HepG2 (cell line): ENCODE measurements around the gene RNPEPL1. TPM values are rescaled to one million over a fixed set of nuclear protein-coding genes. Genes with fewer than 3 reads are reported as not detected.

Experiments
- ATAC-seq: fragments of 200-7000 bp; cut with Tn5 transposase; 3 replicates; pipeline ENCODE4 v1.9.1; 2020; ENCODE audit warnings: mild to moderate bottlenecking, moderate library complexity
- BruUV-seq: library from RNA; stranded (reverse); fragments of 400-500 nt; replicated peaks from 2 replicates; lab custom pipeline; 2021; lab: Mats Ljungman, UMichigan
- CTCF ChIA-PET: fragments of 300-600 bp; formaldehyde crosslinking; extraction: SDS; loops from one replicate; lab custom pipeline; 2021; ENCODE audit warnings: low total read pairs, inconsistent platforms, low intra/inter-chr PET ratio; lab: Yijun Ruan, JAX
- POLR2A ChIA-PET: fragments of 350-600 bp; sonication (Branson Sonifier 250); formaldehyde crosslinking; loops from one replicate; lab custom pipeline; 2020; ENCODE audit warnings: antibody characterized with exemption, inconsistent platforms; lab: Yijun Ruan, JAX
- DNase-seq: peaks from one replicate; pipeline ENCODE4 v3.0.0-alpha.2; 2015; ENCODE audit warnings: low spot score
- FAIRE-seq: peaks from 3 replicates; lab custom pipeline; 2011; peaks lifted over from hg19 to GRCh38; lab: Jason Lieb, UNC
- H2AFZ ChIP-seq: one replicate; pipeline ENCODE4 v1.6.1; 2011; ENCODE audit warnings: low read length, inconsistent platforms
- H3K27ac ChIP-seq: fragments of 300-600 bp; 3 replicates; pipeline ENCODE4 v1.8.0; 2011; ENCODE audit warnings: mixed run types, mild to moderate bottlenecking, mixed read lengths, low read length, inconsistent platforms; ENCODE audit not compliant: insufficient read depth; ENCODE audit errors: extremely low read length
- H3K27me3 ChIP-seq, 2 experiments: fragments of 200-600 bp in 1 of 2; 2 replicates in 1 of 2; 3 replicates in 1 of 2; pipeline versions ENCODE4 v1.6.0 to v1.8.0; 2011; ENCODE audit warnings: low read length in 2 of 2, mild to moderate bottlenecking in 2 of 2, moderate library complexity in 2 of 2, inconsistent platforms in 1 of 2; ENCODE audit not compliant: insufficient read depth in 2 of 2, control insufficient read depth in 1 of 2
- H3K36me3 ChIP-seq, 2 experiments: fragments of 200-600 bp in 1 of 2; replicated peaks in 1 of 2; 2 replicates in 1 of 2; 3 replicates in 1 of 2; pipeline versions ENCODE4 v1.5.1 to v1.8.0; 2011; ENCODE audit warnings: low read length in 2 of 2, inconsistent platforms in 1 of 2; ENCODE audit not compliant: insufficient read depth in 2 of 2, control insufficient read depth in 1 of 2
- H3K4me1 ChIP-seq: 2 replicates; pipeline ENCODE4 v1.5.1; 2012; ENCODE audit warnings: low read length, inconsistent platforms; ENCODE audit not compliant: insufficient read depth
- H3K4me2 ChIP-seq: 2 replicates; pipeline ENCODE4 v1.6.0; 2011; ENCODE audit warnings: low read depth, low read length, inconsistent platforms
- H3K4me3 ChIP-seq, 3 experiments: fragments of 200-600 bp in 1 of 3; sonication (generic), shearing (Covaris generic) in 1 of 3; replicated peaks in 1 of 3; 2 replicates each; pipeline ENCODE4 v1.5.1; 2011 to 2016; ENCODE audit warnings: low read length in 3 of 3, inconsistent platforms in 2 of 3, low read depth in 2 of 3, mild to moderate bottlenecking in 2 of 3, control low read depth in 1 of 3, mixed read lengths in 1 of 3; ENCODE audit not compliant: insufficient read depth in 1 of 3
- H3K79me2 ChIP-seq: one replicate; pipeline ENCODE4 v1.6.1; 2011; ENCODE audit warnings: low read length, inconsistent platforms; ENCODE audit not compliant: insufficient read depth
- H3K9ac ChIP-seq: 2 replicates; pipeline ENCODE4 v1.6.0; 2011; ENCODE audit warnings: mild to moderate bottlenecking, low read depth, low read length, inconsistent platforms; ENCODE audit not compliant: insufficient read depth
- H3K9me3 ChIP-seq: 2 replicates; pipeline ENCODE4 v1.5.1; 2012; ENCODE audit warnings: mild to moderate bottlenecking, low read length
- H4K20me1 ChIP-seq: 2 replicates; pipeline ENCODE4 v1.6.0; 2011; ENCODE audit warnings: inconsistent platforms, mild to moderate bottlenecking, low read length, moderate library complexity; ENCODE audit not compliant: insufficient read depth
- AGO1 ChIP-seq: fragments of 200-400 bp; formaldehyde crosslinking; IDR thresholded peaks from 2 replicates; pipeline ENCODE4 v1.6.1; 2017; ENCODE audit warnings: mild to moderate bottlenecking, low read depth, low read length, moderate library complexity; ENCODE audit not compliant: poor library complexity, severe bottlenecking
- ATAD3A ChIP-seq: sonication (generic); formaldehyde crosslinking; IDR thresholded peaks from 2 replicates; pipeline ENCODE4 v1.4.0; 2020; ENCODE audit warnings: missing genetic modification reagents
- ATM ChIP-seq: fragments of 450-650 bp; IDR thresholded peaks from 2 replicates; pipeline ENCODE4 v1.7.1; 2017; ENCODE audit warnings: mild to moderate bottlenecking, borderline replicate concordance
- NFIC ChIP-seq: IDR thresholded peaks from 2 replicates; pipeline ENCODE4 v1.6.1; 2012; ENCODE audit warnings: mild to moderate bottlenecking, low read length, inconsistent platforms
- PAF1 ChIP-seq: IDR thresholded peaks from 2 replicates; pipeline ENCODE4 v1.6.1; 2016; ENCODE audit warnings: missing genetic modification reagents, missing compliant biosample characterization
- SIX4 ChIP-seq: sonication (generic); formaldehyde crosslinking; IDR thresholded peaks from 2 replicates; pipeline ENCODE4 v1.4.0; 2020; ENCODE audit warnings: missing genetic modification reagents
- TAF1 ChIP-seq: sonication (generic); formaldehyde crosslinking; IDR thresholded peaks from 2 replicates; pipeline ENCODE4 v1.4.0; 2020; ENCODE audit warnings: missing genetic modification reagents
- ZFAT ChIP-seq: sonication (generic); formaldehyde crosslinking; conservative IDR thresholded peaks from 2 replicates; pipeline ENCODE4 v1.8.1; 2023; ENCODE audit warnings: missing genetic modification reagents, inconsistent platforms
- ZNF331 ChIP-seq: sonication (generic); formaldehyde crosslinking; IDR thresholded peaks from 2 replicates; pipeline ENCODE4 v1.4.0; 2020; ENCODE audit warnings: missing genetic modification reagents
- ZNF749 ChIP-seq: sonication (generic); formaldehyde crosslinking; IDR thresholded peaks from 2 replicates; pipeline ENCODE4 v1.8.0; 2022; ENCODE audit warnings: mild to moderate bottlenecking, missing genetic modification reagents, moderate library complexity, borderline replicate concordance
- WGBS: methylation state at CpG from one replicate; pipeline ENCODE4 v1.1.6; 2017; ENCODE audit warnings: low lambda C conversion rate; 5-methylcytosine and 5-hydroxymethylcytosine counted together
- in situ Hi-C: cut with HindIII; loops from 2 replicates; pipeline ENCODE4 v1.10.0; 2017; ENCODE audit warnings: low pct_unique_long_range_greater_than_20kb; ENCODE audit not compliant: extremely low pct_ligation_motif_present
- intact Hi-C: fragments of 100-400 bp; cut with micrococcal nuclease; formaldehyde crosslinking; loops from one replicate; pipeline ENCODE4 v1.10.0; 2022; ENCODE audit not compliant: unreplicated experiment
- polyA plus RNA-seq, 8 experiments: library from polyadenylated mRNA; depleted of rRNA in 3 of 8; stranded (reverse) in 7 of 8; unstranded in 1 of 8; fragments of >200 nt; fragmentation: Illumina TruSeq in 4 of 8; extraction: Trizol in 4 of 8; gene quantifications; 2 replicates each; pipeline versions ENCODE4 v1.2.1 to v1.2.3, GENCODE V29; 2011 to 2016; ENCODE audit warnings: low read depth in 4 of 8, missing spikeins in 1 of 8, mixed read lengths in 1 of 8; ENCODE audit not compliant: insufficient read depth in 1 of 8
- total RNA-seq, 5 experiments: library from RNA; depleted of rRNA; stranded (reverse); fragments of >200 nt; fragmentation: Illumina TruSeq; extraction: Trizol; gene quantifications; 2 replicates each; pipeline ENCODE4 v1.2.3, GENCODE V29; 2016; ENCODE audit warnings: low read depth in 1 of 5
- TF ChIP-seq, protein P1 (sequence below): sonication (generic); formaldehyde crosslinking; IDR thresholded peaks from 2 replicates; pipeline ENCODE4 v1.4.0; 2020; ENCODE audit warnings: missing genetic modification reagents, low read depth, mild to moderate bottlenecking, borderline replicate concordance
- TF ChIP-seq, protein P2 (sequence below): sonication (generic); formaldehyde crosslinking; IDR thresholded peaks from 2 replicates; pipeline ENCODE4 v1.4.0; 2020; ENCODE audit warnings: missing genetic modification reagents
- TF ChIP-seq, protein P3 (sequence below): sonication (generic); formaldehyde crosslinking; IDR thresholded peaks from 2 replicates; pipeline ENCODE4 v1.4.0; 2020; ENCODE audit warnings: missing genetic modification reagents; ENCODE audit errors: not compliant biosample characterization
- TF ChIP-seq, protein P4 (sequence below): sonication (generic); formaldehyde crosslinking; IDR thresholded peaks from 2 replicates; pipeline ENCODE4 v1.9.0; 2021; ENCODE audit warnings: missing genetic modification reagents, borderline replicate concordance

RNPEPL1 gene
- total and polyA plus RNA-seq, 2 of the 13 experiments (the other 11 are each of a cell fraction or from before 2014, with no cell fraction given) = 13.0 to 18.0 TPM

DNA sequence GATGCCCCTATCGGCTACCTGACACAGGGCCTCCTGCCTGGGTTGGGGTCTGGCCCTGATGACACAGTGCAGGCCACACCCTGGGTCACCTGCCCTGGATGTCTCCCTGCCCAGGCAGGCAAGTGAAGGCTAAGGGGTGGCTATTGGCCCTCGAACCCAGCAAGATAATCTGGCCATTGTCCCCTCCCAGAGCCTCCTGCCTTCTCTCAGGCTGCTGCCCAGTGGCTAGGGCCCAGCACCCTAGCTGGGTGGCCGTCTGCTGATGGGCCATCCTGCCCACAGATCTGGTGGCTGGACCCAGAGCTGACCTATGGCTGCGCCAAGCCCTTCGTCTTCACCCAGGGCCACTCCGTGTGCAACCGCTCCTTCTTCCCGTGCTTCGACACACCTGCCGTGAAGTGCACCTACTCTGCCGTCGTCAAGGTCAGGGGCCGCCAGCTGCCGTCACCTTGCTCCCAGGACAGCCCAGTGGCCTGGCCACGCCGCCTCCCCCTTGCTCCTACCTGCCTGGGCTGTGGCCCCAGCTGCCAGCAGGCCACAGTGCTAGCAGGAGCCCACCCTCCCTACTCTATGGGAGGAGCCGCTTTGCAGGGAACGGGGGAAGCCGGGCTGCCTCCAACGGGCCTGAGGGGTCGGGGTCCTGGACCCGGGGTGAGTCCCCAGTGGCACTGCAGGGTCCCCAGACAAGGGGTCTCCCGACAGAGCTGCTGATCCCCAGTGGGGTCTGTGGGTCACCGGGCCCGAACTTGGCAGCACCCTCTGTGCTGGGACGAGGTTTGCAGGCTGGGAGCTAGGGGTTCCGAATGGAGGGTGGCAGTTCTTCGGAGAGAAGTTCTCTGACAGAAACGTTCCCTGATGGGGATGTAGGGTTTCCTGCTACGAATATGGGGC, 4.1 kb downstream of the RNPEPL1 start:
- WGBS = 96% methylated on average over 25 of the region's 30 CpGs
- Histone ChIP-seq H3K4me2 (no peak overlapping the region), H3K27me3 (no peaks in the 10 kb centered on the region; a peak in 1 of 5 replicates), H3K79me2 (peaks cover 14% of the 10 kb centered on the region), H3K9ac (no peak overlapping the region), H3K27ac (no peak overlapping the region), H4K20me1 (no peaks in the 10 kb centered on the region; the same call in 1 of the 2 replicates), H2AFZ (no peak overlapping the region), H3K4me3 (no peak overlapping the region), H3K4me1 (peaks cover 27% of the 10 kb centered on the region), H3K9me3 (no peaks in the 10 kb centered on the region), H3K36me3 (peaks cover 0 to 12% of the 10 kb centered on the region in 2 experiments; a peak in 3 of 5 replicates)
- no peak for DNase-seq
- ATAC-seq = no peak
- intact Hi-C loops = no loop called here
- in situ Hi-C loops = loop anchor here (25.0 kb wide), 1 partner anchor 640 kb away; no protein-coding TSS in a partner anchor
- no TSS peak for BruUV-seq
- POLR2A ChIA-PET = interaction anchor here (2.2 to 4.0 kb wide), 3 partner anchors 8 to 14 kb away, joined by 9 to 42 read pairs (median 9); partner anchors contain the start of genes CAPN10 and DUSP28
- CTCF ChIA-PET = no interaction called here
- FAIRE-seq = no peak
- TF ChIP-seq, protein P1, sequence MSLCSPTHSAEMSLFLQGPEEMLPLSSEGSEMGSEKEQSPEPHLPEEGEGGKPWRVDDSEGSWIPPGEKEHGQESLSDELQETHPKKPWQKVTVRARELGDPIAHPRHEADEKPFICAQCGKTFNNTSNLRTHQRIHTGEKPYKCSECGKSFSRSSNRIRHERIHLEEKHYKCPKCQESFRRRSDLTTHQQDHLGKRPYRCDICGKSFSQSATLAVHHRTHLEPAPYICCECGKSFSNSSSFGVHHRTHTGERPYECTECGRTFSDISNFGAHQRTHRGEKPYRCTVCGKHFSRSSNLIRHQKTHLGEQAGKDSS (CRISPR knock-in tag) = no peak
- no peak for TF ChIP-seq SIX4 (CRISPR knock-in tag)
- no peak for TF ChIP-seq ATM
- TF ChIP-seq ZNF749 = no peak
- TF ChIP-seq ZFAT (CRISPR knock-in tag) = no peak
- TF ChIP-seq PAF1 (CRISPR knock-in tag) = no peak
- TF ChIP-seq AGO1 = peak; percentile 22
- TF ChIP-seq, protein P2, sequence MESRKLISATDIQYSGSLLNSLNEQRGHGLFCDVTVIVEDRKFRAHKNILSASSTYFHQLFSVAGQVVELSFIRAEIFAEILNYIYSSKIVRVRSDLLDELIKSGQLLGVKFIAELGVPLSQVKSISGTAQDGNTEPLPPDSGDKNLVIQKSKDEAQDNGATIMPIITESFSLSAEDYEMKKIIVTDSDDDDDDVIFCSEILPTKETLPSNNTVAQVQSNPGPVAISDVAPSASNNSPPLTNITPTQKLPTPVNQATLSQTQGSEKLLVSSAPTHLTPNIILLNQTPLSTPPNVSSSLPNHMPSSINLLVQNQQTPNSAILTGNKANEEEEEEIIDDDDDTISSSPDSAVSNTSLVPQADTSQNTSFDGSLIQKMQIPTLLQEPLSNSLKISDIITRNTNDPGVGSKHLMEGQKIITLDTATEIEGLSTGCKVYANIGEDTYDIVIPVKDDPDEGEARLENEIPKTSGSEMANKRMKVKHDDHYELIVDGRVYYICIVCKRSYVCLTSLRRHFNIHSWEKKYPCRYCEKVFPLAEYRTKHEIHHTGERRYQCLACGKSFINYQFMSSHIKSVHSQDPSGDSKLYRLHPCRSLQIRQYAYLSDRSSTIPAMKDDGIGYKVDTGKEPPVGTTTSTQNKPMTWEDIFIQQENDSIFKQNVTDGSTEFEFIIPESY (CRISPR knock-in tag) = 0 out of 2 replicates have a peak, but pooled peaks have one; percentile 19
- TF ChIP-seq, protein P3, sequence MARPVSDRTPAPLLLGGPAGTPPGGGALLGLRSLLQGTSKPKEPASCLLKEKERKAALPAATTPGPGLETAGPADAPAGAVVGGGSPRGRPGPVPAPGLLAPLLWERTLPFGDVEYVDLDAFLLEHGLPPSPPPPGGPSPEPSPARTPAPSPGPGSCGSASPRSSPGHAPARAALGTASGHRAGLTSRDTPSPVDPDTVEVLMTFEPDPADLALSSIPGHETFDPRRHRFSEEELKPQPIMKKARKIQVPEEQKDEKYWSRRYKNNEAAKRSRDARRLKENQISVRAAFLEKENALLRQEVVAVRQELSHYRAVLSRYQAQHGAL (CRISPR knock-in tag) = no peak
- TF ChIP-seq TAF1 (CRISPR knock-in tag) = no peak
- no peak for TF ChIP-seq ATAD3A
- TF ChIP-seq, protein P4, sequence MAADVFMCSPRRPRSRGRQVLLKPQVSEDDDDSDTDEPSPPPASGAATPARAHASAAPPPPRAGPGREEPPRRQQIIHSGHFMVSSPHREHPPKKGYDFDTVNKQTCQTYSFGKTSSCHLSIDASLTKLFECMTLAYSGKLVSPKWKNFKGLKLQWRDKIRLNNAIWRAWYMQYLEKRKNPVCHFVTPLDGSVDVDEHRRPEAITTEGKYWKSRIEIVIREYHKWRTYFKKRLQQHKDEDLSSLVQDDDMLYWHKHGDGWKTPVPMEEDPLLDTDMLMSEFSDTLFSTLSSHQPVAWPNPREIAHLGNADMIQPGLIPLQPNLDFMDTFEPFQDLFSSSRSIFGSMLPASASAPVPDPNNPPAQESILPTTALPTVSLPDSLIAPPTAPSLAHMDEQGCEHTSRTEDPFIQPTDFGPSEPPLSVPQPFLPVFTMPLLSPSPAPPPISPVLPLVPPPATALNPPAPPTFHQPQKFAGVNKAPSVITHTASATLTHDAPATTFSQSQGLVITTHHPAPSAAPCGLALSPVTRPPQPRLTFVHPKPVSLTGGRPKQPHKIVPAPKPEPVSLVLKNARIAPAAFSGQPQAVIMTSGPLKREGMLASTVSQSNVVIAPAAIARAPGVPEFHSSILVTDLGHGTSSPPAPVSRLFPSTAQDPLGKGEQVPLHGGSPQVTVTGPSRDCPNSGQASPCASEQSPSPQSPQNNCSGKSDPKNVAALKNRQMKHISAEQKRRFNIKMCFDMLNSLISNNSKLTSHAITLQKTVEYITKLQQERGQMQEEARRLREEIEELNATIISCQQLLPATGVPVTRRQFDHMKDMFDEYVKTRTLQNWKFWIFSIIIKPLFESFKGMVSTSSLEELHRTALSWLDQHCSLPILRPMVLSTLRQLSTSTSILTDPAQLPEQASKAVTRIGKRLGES (CRISPR knock-in tag) = no peak
- no peak for TF ChIP-seq ZNF331 (CRISPR knock-in tag)
- TF ChIP-seq NFIC = no peak
